ENCODE results near the gene MYBL2.

MYBL2 gene

DNA sequence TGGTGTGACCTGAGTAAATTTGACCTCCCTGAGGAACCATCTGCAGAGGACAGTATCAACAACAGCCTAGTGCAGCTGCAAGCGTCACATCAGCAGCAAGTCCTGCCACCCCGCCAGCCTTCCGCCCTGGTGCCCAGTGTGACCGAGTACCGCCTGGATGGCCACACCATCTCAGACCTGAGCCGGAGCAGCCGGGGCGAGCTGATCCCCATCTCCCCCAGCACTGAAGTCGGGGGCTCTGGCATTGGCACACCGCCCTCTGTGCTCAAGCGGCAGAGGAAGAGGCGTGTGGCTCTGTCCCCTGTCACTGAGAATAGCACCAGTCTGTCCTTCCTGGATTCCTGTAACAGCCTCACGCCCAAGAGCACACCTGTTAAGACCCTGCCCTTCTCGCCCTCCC is 35.6 kb downstream of the MYBL2 start:
- H3K36me3 ChIP-seq (ENCODE audit: control insufficient read depth, insufficient read depth, low read length), result no peaks in the 10 kb centered on the region
- no peak overlapping the region for H3K27ac ChIP-seq (ENCODE audit: insufficient read depth, low read length, poor library complexity, severe bottlenecking)
- no peaks in the 10 kb centered on the region for H3K9me3 ChIP-seq (ENCODE audit: control insufficient read depth, low read length)
- no peaks in the 10 kb centered on the region for H3K27me3 ChIP-seq (replicated peaks; ENCODE audit: control insufficient read depth, insufficient read depth, low read length, poor library complexity, severe bottlenecking)
- no peaks in the 10 kb centered on the region for H3K4me1 ChIP-seq (ENCODE audit: control insufficient read depth, insufficient read depth, low read length, poor library complexity, severe bottlenecking)
- no peak for DNase-seq
- H3K4me3 ChIP-seq (ENCODE audit: insufficient read depth, low read depth, low read length, poor library complexity, severe bottlenecking), result no peak overlapping the region

DNA sequence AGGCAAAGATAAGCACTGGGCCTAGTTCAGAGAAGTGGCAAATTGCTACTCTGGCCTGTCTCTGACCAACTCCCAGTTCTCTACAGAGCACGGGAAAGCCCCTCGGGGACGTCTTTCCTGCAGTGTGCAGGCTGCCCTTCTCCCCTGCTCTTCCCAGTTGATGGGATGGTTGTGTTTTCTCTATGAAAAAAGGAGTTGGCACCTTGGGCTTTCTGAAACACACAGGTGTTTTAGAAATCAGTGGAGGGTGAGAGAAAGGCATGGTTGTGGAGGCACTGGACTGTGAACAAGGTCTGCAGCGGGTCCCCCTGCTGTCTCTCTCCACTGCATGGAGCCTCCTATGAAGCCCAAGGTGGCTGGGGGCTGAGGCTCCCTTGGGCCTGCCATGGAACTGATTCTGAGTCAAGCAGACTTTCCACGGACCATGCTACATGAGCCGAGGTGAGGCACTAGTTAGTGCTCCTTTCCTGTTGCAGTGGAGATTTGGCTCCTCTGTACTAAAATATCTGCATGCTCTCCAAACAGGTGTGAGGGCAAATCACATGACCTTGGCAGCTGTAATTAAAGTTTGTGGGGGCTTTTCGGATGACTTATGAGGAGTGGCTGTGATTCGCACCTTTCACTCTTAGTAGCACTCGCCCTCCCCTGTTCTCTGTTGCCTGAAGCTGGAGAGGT is 43.6 kb downstream of the MYBL2 start:
- no peak for DNase-seq
- Histone ChIP-seq H3K36me3 (ENCODE audit: control insufficient read depth, insufficient read depth, low read length) (no peaks in the 10 kb centered on the region), H3K27ac (ENCODE audit: insufficient read depth, low read length, poor library complexity, severe bottlenecking) (no peak overlapping the region), H3K4me3 (ENCODE audit: insufficient read depth, low read depth, low read length, poor library complexity, severe bottlenecking) (no peak overlapping the region), H3K9me3 (ENCODE audit: control insufficient read depth, low read length) (no peaks in the 10 kb centered on the region), H3K4me1 (ENCODE audit: control insufficient read depth, insufficient read depth, low read length, poor library complexity, severe bottlenecking) (no peaks in the 10 kb centered on the region), H3K27me3 (replicated peaks; ENCODE audit: control insufficient read depth, insufficient read depth, low read length, poor library complexity, severe bottlenecking) (no peaks in the 10 kb centered on the region)

DNA sequence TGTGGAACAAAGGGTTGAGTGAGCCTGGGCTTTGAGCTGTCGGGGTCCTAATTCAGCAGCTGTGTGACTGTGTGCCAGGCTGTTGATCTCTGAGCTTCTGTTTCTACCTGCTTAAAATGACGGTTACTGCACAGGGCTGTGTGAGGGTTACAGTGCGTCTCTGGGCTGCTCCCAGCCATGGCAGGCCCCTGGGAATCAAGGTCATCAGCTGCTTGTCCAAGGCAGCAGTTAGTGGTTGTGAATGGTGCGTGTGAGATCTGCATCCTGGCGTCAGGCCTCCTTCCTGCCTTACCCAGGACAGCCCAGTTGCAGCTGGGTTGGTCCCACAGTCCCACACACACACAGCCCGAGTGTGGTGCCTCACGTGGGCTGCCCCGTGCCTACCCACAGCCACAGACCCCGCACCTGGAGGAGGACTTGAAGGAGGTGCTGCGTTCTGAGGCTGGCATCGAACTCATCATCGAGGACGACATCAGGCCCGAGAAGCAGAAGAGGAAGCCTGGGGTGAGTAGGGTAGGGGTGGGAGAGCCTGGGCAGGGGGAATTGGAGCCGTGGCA is 44.3 kb downstream of the MYBL2 start:
- Histone ChIP-seq H3K4me1 (ENCODE audit: control insufficient read depth, insufficient read depth, low read length, poor library complexity, severe bottlenecking) (no peaks in the 10 kb centered on the region), H3K27ac (ENCODE audit: insufficient read depth, low read length, poor library complexity, severe bottlenecking) (no peak overlapping the region), H3K27me3 (replicated peaks; ENCODE audit: control insufficient read depth, insufficient read depth, low read length, poor library complexity, severe bottlenecking) (no peaks in the 10 kb centered on the region), H3K9me3 (ENCODE audit: control insufficient read depth, low read length) (no peaks in the 10 kb centered on the region), H3K36me3 (ENCODE audit: control insufficient read depth, insufficient read depth, low read length) (no peaks in the 10 kb centered on the region), H3K4me3 (ENCODE audit: insufficient read depth, low read depth, low read length, poor library complexity, severe bottlenecking) (no peak overlapping the region)
- DNase-seq, result no peak

DNA sequence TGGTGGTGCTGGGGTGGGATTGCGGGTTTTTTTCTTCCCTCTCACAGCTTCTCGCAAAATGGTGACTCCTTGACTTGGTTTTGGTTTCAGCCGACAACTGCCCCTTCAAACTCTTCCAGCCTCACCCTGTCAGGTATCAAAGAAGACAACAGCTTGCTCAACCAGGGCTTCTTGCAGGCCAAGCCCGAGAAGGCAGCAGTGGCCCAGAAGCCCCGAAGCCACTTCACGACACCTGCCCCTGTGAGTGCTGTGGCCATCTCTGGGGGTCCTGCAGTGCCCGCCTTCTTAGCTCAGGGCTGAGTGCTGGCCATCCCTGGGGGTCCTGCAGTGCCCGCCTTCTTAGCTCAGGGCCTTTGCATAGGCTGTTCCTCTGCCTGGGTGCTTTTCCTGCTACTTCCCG is 48.1 kb downstream of the MYBL2 start:
- Histone ChIP-seq H3K4me3 (ENCODE audit: insufficient read depth, low read depth, low read length, poor library complexity, severe bottlenecking) (no peak overlapping the region), H3K27ac (ENCODE audit: insufficient read depth, low read length, poor library complexity, severe bottlenecking) (no peak overlapping the region), H3K4me1 (ENCODE audit: control insufficient read depth, insufficient read depth, low read length, poor library complexity, severe bottlenecking) (no peaks in the 10 kb centered on the region), H3K27me3 (replicated peaks; ENCODE audit: control insufficient read depth, insufficient read depth, low read length, poor library complexity, severe bottlenecking) (no peaks in the 10 kb centered on the region), H3K9me3 (ENCODE audit: control insufficient read depth, low read length) (no peaks in the 10 kb centered on the region), H3K36me3 (ENCODE audit: control insufficient read depth, insufficient read depth, low read length) (no peaks in the 10 kb centered on the region)
- no peak for DNase-seq

DNA sequence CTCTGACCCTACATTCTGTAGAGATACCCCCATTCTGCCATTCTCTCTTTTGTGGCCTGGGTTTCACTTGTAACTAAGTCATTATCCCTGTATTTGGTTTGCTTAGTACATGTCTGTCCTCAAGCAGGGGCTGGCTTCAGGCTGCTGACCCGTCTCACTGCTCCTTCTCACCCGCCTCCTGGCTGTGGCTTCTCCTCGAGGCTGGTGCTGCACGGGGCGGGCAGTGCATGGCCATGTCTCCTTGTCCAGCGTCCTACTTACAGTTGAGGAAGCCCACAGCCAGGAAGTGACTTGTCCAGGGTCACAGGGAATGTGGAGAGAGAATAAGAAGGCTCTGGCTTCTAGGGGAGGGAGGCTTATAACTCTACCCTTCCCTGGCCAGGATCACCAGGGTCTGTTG is 48.6 kb downstream of the MYBL2 start:
- H3K27ac ChIP-seq (ENCODE audit: insufficient read depth, low read length, poor library complexity, severe bottlenecking), result no peak overlapping the region
- no peaks in the 10 kb centered on the region for H3K4me1 ChIP-seq (ENCODE audit: control insufficient read depth, insufficient read depth, low read length, poor library complexity, severe bottlenecking)
- no peaks in the 10 kb centered on the region for H3K9me3 ChIP-seq (ENCODE audit: control insufficient read depth, low read length)
- no peak for DNase-seq
- no peaks in the 10 kb centered on the region for H3K36me3 ChIP-seq (ENCODE audit: control insufficient read depth, insufficient read depth, low read length)
- H3K27me3 ChIP-seq (replicated peaks; ENCODE audit: control insufficient read depth, insufficient read depth, low read length, poor library complexity, severe bottlenecking), result no peaks in the 10 kb centered on the region
- H3K4me3 ChIP-seq (ENCODE audit: insufficient read depth, low read depth, low read length, poor library complexity, severe bottlenecking), result no peak overlapping the region

DNA sequence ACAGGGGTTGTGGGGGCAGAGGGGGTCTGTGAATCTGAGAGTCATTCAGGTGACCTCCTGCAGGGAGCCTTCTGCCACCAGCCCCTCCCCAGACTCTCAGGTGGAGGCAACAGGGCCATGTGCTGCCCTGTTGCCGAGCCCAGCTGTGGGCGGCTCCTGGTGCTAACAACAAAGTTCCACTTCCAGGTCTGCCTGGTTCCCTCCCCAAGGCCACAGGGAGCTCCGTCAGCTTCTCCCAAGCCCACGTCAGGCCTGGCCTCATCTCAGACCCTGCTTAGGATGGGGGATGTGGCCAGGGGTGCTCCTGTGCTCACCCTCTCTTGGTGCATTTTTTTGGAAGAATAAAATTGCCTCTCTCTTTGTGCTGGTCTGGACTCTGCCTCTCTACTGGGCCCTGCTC is 49.2 kb downstream of the MYBL2 start:
- no peaks in the 10 kb centered on the region for H3K4me1 ChIP-seq (ENCODE audit: control insufficient read depth, insufficient read depth, low read length, poor library complexity, severe bottlenecking)
- H3K4me3 ChIP-seq (ENCODE audit: insufficient read depth, low read depth, low read length, poor library complexity, severe bottlenecking), result no peak overlapping the region
- H3K36me3 ChIP-seq (ENCODE audit: control insufficient read depth, insufficient read depth, low read length), result no peaks in the 10 kb centered on the region
- H3K27me3 ChIP-seq (replicated peaks; ENCODE audit: control insufficient read depth, insufficient read depth, low read length, poor library complexity, severe bottlenecking), result no peaks in the 10 kb centered on the region
- H3K9me3 ChIP-seq (ENCODE audit: control insufficient read depth, low read length), result no peaks in the 10 kb centered on the region
- H3K27ac ChIP-seq (ENCODE audit: insufficient read depth, low read length, poor library complexity, severe bottlenecking), result no peak overlapping the region
- no peak for DNase-seq

DNA sequence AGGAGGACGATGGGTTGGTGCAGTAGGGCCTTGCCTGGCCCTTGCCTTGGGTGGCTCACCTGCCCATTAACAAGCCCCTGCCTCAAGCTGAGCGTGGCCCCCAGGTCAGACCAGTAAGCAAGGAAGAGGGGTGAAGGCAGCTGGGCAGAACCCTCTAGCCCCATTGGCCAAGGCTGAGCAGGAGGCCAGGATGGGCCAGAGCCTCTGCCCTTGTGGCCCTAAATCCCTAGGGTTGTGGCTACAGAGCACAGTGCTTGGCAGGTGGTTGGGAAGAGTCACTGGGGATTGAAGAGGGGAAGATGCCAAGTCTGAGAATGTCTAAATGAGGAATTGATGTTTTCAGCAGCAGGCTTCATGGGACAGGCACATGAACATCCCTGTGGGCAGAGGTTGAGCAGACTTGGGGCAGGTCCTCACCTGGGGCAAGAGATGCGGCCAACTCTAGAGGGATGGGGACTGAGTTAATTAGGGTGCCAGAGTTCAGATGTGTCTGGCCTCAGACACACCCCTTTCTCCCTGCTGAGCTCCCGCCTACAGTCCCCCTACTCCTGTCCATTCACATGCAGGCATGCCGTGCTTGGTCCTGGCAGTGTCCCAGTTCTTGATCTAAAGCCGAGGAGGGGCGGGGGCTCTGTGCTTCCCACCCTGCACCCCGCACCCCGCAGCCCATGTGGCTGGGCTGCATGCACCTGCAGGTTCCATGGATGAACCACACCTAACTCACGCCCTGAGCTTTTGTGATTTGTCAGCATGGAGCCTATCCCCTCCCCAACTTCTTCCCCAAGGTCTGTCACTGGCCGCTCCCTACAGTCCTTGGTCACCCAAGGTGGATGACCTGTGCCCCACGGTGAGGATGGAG is 50.1 kb downstream of the MYBL2 start:
- H3K4me1 ChIP-seq (ENCODE audit: control insufficient read depth, insufficient read depth, low read length, poor library complexity, severe bottlenecking), result peaks cover 7% of the 10 kb centered on the region

DNA sequence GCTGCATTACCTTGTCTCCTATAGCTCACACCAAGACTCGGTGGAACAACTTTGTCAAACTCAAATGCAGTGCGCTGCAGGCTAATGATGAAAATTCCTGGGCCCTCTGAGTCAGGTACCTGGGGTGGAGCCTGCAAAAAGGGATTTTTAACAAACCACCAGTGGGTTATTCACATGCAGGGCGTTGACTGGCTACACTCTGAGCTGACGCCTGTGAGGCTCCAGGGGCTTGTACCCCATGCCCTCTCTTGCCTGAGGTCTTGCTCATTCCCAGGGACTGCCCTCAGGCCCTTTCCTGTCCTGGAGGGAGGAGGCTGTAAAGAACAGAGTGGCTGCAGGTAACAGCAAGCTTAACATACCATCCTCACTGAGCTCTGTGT is 50.7 kb downstream of the MYBL2 start:
- no peak overlapping the region for H3K4me3 ChIP-seq (ENCODE audit: insufficient read depth, low read depth, low read length, poor library complexity, severe bottlenecking)
- H3K27me3 ChIP-seq (replicated peaks; ENCODE audit: control insufficient read depth, insufficient read depth, low read length, poor library complexity, severe bottlenecking), result no peaks in the 10 kb centered on the region
- no peaks in the 10 kb centered on the region for H3K36me3 ChIP-seq (ENCODE audit: control insufficient read depth, insufficient read depth, low read length)
- H3K4me1 ChIP-seq (ENCODE audit: control insufficient read depth, insufficient read depth, low read length, poor library complexity, severe bottlenecking), result peaks cover 8% of the 10 kb centered on the region
- DNase-seq, result no peak
- no peak overlapping the region for H3K27ac ChIP-seq (ENCODE audit: insufficient read depth, low read length, poor library complexity, severe bottlenecking)
- H3K9me3 ChIP-seq (ENCODE audit: control insufficient read depth, low read length), result no peaks in the 10 kb centered on the region

More for the DNA sequence above, 50.1 kb downstream of the MYBL2 start:
- DNase-seq, result no peak
- no peak overlapping the region for H3K4me3 ChIP-seq (ENCODE audit: insufficient read depth, low read depth, low read length, poor library complexity, severe bottlenecking)
- no peaks in the 10 kb centered on the region for H3K36me3 ChIP-seq (ENCODE audit: control insufficient read depth, insufficient read depth, low read length)
- H3K27me3 ChIP-seq (replicated peaks; ENCODE audit: control insufficient read depth, insufficient read depth, low read length, poor library complexity, severe bottlenecking), result no peaks in the 10 kb centered on the region
- H3K27ac ChIP-seq (ENCODE audit: insufficient read depth, low read length, poor library complexity, severe bottlenecking), result no peak overlapping the region
- no peaks in the 10 kb centered on the region for H3K9me3 ChIP-seq (ENCODE audit: control insufficient read depth, low read length)

DNA sequence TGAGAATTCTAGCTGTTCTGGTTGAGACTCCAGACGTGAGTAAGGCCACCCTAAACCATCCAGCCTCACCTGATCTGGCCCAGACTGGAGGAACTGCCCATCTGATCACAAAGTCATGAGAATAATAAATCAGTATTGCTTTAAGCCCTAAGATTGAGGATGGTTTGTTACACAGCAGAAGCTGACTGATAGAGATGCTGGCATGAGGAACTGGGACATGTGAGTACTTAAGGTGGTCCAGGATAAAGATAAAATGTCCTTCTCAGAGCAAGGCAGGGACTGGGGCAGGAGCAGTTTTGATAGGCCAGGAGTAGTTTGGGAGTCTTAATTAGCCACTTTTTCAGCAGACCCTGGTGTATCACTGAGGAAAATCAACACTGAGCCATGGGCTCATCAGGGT is 53.1 kb downstream of the MYBL2 start:
- Histone ChIP-seq H3K9me3 (ENCODE audit: control insufficient read depth, low read length) (no peaks in the 10 kb centered on the region), H3K4me1 (ENCODE audit: control insufficient read depth, insufficient read depth, low read length, poor library complexity, severe bottlenecking) (peaks cover 8% of the 10 kb centered on the region), H3K27me3 (replicated peaks; ENCODE audit: control insufficient read depth, insufficient read depth, low read length, poor library complexity, severe bottlenecking) (no peaks in the 10 kb centered on the region), H3K36me3 (ENCODE audit: control insufficient read depth, insufficient read depth, low read length) (no peaks in the 10 kb centered on the region), H3K4me3 (ENCODE audit: insufficient read depth, low read depth, low read length, poor library complexity, severe bottlenecking) (no peak overlapping the region), H3K27ac (ENCODE audit: insufficient read depth, low read length, poor library complexity, severe bottlenecking) (no peak overlapping the region)
- DNase-seq, result no peak

DNA sequence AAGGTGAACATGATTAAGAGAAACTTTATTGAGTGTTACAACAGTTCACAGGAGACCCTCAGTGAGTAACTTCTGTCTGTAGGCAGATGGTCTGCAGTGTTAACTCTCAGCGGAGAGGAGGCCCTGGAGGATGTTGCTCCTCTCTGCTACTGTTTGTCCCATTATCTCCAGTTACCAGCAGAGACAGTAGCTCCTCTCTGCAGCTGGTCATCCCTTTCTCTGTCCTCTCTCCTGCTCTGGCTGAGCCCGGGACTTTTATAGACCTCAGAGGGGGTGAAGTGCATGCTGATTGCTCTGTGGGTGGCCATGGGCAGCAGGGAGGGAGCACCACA is 54.1 kb downstream of the MYBL2 start:
- Histone ChIP-seq H3K27me3 (replicated peaks; ENCODE audit: control insufficient read depth, insufficient read depth, low read length, poor library complexity, severe bottlenecking) (no peaks in the 10 kb centered on the region), H3K9me3 (ENCODE audit: control insufficient read depth, low read length) (no peaks in the 10 kb centered on the region), H3K4me3 (ENCODE audit: insufficient read depth, low read depth, low read length, poor library complexity, severe bottlenecking) (no peak overlapping the region), H3K4me1 (ENCODE audit: control insufficient read depth, insufficient read depth, low read length, poor library complexity, severe bottlenecking) (peaks cover 8% of the 10 kb centered on the region), H3K36me3 (ENCODE audit: control insufficient read depth, insufficient read depth, low read length) (no peaks in the 10 kb centered on the region), H3K27ac (ENCODE audit: insufficient read depth, low read length, poor library complexity, severe bottlenecking) (no peak overlapping the region)
- DNase-seq, result no peak

Measured in effector memory CD4-positive, alpha-beta T cell (primary cell).